Mucosa of stomach (tissue), 1 donor: ENCODE measurements around the gene ATP11A.

Experiments used
- H3K27me3 ChIP-seq: one replicate; pipeline ENCODE4 v1.7.0; 2013; ENCODE audit warnings: mild to moderate bottlenecking, low read length; ENCODE audit not compliant: control insufficient read depth, insufficient read depth
- H3K36me3 ChIP-seq: one replicate; pipeline ENCODE4 v1.7.0; 2013; ENCODE audit warnings: low read length; ENCODE audit not compliant: control insufficient read depth, insufficient read depth
- H3K4me1 ChIP-seq: one replicate; pipeline ENCODE4 v1.7.0; 2013; ENCODE audit warnings: mild to moderate bottlenecking, low read length; ENCODE audit not compliant: control insufficient read depth, insufficient read depth
- H3K4me3 ChIP-seq: one replicate; pipeline ENCODE4 v1.7.0; 2013; ENCODE audit warnings: low read length
- H3K9ac ChIP-seq: one replicate; pipeline ENCODE4 v1.7.0; 2013; ENCODE audit warnings: mild to moderate bottlenecking, low read length, moderate library complexity
- H3K9me3 ChIP-seq: one replicate; pipeline ENCODE4 v1.7.0; 2013; ENCODE audit warnings: mild to moderate bottlenecking, low read length, moderate library complexity; ENCODE audit not compliant: control insufficient read depth
- donor health status: Pancreatic carcinoma.

The ATP11A gene

DNA sequence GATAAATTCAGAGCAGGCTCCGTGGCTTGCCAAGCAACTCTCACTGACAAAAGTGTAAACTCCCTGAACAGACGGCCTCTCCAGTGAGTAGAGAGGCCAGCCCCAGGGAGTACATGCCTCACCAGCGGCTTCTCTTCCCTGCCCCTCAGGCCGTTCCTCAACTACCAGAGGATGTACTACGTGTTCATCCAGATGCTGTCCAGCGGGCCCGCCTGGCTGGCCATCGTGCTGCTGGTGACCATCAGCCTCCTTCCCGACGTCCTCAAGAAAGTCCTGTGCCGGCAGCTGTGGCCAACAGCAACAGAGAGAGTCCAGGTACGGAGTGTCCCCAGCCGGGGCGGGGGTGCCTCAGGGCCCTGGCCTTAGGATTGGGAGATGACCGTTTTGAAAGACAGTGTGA lies 185.8 kb downstream of the ATP11A start:
- Histone ChIP-seq H3K4me3 (no peak overlapping the region), H3K9ac (no peak overlapping the region), H3K27me3 (no peaks in the 10 kb centered on the region), H3K9me3 (no peaks in the 10 kb centered on the region), H3K36me3 (peaks cover 10% of the 10 kb centered on the region), H3K4me1 (no peaks in the 10 kb centered on the region)

DNA sequence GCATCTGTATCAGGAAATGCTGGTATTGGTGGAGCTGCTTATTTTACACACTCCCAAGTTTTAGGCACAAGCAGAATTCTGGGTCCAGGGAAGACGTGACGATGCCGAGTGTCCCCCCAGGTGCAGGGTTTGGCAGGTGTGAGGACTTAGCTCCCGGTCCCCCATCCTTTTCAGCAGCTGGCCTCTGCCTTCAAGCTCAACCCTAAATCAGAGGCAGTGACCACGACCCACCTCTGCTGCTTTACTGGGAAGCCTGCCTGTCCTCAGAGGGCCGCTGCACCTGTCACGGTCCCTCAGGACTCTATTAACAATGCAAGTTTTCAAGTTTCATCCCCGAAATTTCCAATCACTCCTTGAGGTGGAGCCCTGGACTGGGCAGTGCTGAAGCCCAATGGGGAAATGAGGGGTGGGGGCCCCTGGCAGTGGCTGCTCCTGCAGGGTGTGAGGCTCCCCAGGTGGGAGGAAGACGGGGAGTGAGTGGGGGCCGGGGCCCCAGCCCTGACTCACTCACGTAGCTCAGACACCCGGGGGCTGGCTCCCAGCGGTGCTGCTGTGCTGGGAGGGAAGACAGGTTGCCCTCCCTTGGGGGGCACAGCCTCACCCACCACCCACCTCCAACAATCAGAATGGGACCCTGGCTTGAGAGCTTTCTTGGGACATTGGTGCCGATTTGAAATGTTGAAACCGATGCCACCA lies 186.6 kb downstream of the ATP11A start:
- Histone ChIP-seq H3K36me3 (peaks cover 10% of the 10 kb centered on the region), H3K4me3 (no peak overlapping the region), H3K9me3 (no peaks in the 10 kb centered on the region), H3K9ac (no peak overlapping the region), H3K4me1 (no peaks in the 10 kb centered on the region), H3K27me3 (no peaks in the 10 kb centered on the region)

DNA sequence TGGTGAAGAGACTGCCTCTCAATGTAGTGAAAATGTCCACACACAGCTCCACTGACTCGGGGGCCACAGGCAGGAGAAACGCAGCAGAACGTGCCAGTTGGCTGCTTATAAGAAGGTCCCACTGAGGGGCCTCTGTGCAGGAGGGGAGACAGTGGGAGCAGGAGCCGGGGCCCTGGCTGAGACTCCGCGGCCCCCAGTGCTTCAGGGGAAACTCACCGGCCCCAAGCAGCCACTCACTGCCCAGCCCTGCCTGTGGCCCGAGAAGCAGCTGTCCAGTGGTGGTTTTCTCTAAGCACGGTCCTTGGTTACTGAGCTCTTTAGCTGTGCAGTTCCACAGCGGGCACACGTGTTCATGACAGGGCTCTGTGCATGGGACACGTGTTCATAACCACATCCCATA lies 187.2 kb downstream of the ATP11A start:
- Histone ChIP-seq H3K27me3 (no peaks in the 10 kb centered on the region), H3K9me3 (no peaks in the 10 kb centered on the region), H3K36me3 (peaks cover 10% of the 10 kb centered on the region), H3K4me3 (no peak overlapping the region), H3K4me1 (no peaks in the 10 kb centered on the region), H3K9ac (no peak overlapping the region)

DNA sequence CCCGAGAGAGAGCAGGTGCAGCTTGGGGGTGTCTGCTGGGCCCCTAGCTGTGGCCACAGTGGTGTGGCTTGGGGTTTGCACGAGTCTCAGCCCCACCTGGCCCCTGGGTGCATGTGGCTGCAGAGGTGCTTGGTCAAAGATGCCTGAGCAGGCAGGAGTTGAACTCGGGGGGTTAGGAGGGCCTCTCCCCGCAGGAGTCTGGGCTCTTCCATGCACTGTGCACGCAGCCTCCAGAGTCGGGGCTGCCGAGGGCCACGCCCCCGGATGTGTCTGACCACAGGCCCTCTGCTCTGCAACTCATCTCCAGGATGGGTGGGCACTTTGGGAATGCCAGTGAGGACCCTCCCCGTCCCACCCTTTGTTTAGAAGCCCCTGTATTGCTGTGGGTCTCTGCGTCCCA lies 187.7 kb downstream of the ATP11A start:
- no peak overlapping the region for H3K4me3 ChIP-seq
- peaks cover 10% of the 10 kb centered on the region for H3K36me3 ChIP-seq
- no peaks in the 10 kb centered on the region for H3K9me3 ChIP-seq
- no peaks in the 10 kb centered on the region for H3K4me1 ChIP-seq
- H3K27me3 ChIP-seq: no peaks in the 10 kb centered on the region
- no peak overlapping the region for H3K9ac ChIP-seq

DNA sequence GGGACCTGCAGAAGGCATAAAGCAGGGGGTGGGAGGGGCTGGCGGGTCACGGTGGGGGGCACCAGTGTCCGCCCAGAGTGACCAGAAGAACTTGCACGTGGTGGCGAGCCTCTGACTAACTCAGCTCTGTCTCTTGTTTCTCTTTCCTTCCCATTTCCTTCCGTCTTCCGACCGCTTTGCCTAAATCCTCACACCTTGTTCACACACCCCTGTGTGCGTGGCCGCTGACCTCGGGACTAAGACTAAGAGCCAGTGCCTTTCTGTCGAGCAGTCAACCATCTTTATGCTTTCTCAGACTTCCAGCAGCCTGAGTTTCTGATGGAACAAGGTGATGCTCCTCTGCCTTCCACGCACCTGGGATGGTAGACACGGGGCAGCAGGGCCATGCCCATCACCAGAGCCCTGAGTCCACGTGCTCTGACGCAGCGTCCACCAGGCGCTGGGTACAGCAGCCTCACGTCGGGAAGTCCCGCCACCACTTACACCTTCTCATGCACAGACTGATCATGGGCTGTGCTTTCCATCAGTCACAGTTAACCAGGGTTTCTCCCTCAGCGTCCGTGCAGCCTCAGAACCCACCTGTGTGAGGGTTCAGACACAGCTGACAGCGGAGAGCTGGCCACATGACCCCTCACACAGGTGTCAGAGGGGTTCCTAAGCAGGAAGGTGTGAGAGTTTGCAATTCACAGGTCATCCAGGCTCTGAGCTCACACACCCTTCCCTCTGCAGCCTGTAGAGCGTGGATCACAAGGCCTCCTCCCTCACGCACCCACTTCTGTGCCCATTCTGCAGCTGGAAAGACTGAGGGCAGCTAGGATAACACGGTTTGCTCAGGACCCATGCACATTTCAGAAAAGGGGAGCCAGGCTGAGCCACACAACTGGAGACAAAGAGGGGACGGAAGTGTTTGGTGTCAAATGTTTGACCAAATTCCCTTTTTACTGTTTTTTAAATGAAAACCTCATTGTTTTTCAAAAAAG lies 188.4 kb downstream of the ATP11A start:
- H3K9me3 ChIP-seq: no peaks in the 10 kb centered on the region
- H3K27me3 ChIP-seq: no peaks in the 10 kb centered on the region
- H3K4me1 ChIP-seq: no peaks in the 10 kb centered on the region
- peaks cover 10% of the 10 kb centered on the region for H3K36me3 ChIP-seq
- H3K9ac ChIP-seq: no peak overlapping the region
- H3K4me3 ChIP-seq: no peak overlapping the region

DNA sequence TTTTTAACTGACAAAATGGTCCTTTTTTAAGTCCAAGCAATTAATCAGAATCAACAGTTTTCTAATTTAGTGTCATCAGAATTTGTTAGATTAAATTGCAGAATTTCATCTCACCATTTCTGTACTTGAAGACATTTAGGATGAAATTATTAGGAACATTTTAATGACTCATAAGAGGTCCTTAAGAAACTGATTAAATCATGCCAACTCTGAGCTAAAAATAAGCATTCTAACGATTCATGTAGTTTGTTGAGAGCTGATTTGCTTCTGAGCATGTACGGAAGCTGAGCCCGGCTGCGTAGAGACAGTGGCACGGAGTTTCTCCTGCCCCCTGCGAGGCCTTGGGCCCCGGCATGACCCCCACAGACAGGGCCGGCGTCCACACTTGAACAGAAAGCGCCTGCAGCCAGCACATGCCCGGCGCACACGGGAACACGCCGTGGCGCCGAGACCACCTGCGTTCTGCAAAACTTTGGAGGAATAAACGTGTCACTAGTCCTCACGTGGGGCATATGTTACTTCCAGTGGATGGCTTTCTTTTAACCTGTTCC lies 189.5 kb downstream of the ATP11A start:
- Histone ChIP-seq H3K4me1 (no peaks in the 10 kb centered on the region), H3K4me3 (no peak overlapping the region), H3K27me3 (no peaks in the 10 kb centered on the region), H3K36me3 (peaks cover 10% of the 10 kb centered on the region), H3K9me3 (no peaks in the 10 kb centered on the region), H3K9ac (no peak overlapping the region)

DNA sequence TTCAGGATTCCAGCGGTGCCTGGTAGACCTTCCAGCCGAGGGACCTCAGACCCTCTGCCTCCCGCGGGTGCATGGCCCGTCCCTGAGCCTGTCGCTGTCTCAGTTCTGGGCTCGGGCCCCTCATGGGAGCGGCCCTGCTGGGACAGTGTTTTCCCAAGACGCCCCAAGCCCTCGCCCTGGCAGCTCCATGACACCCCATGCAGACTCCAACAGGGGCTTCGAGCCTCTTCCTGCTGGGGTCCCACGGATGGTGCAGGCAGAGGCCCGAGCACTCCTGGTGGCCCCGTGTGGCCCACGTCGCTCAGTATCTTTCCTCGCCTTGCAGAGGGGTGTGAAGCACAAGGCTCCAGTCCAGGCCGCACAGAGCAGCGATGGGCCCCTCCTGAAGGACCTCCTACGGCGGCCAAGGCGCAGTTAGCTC lies 190.4 kb downstream of the ATP11A start:
- H3K36me3 ChIP-seq: peaks cover 10% of the 10 kb centered on the region

DNA sequence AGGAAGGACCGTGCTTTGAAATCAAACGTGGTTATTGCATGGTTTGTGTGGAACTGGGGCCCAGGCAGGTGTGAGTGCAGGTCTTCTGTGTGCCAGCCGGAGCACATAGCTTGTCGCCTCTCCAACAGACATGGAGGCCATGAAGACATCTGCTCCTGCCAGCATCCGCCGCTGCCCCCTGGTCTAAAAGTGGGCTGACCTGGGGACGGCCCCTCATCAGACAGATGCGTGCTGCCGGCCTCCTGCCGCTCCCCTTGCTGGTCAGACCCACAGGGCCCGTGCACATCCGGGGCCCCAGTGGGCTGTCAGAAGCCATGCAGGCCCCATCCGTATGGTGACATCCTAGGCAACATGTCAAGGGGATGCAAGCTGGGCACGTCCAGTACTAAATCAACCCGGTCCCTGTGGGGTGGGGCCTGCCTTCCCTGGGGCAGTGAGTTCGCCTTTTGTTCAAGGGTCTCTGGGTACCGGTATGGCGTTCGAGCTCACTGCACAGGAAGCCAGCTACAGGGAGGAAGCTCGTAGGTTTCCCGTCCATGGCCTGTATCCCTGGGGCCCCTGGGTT lies 191.2 kb downstream of the ATP11A start:
- Histone ChIP-seq H3K4me1 (peaks cover 7% of the 10 kb centered on the region), H3K4me3 (no peak overlapping the region), H3K9me3 (no peaks in the 10 kb centered on the region), H3K27me3 (no peaks in the 10 kb centered on the region), H3K9ac (no peak overlapping the region), H3K36me3 (peaks cover 5% of the 10 kb centered on the region)

More for the DNA sequence above, 190.4 kb downstream of the ATP11A start:
- no peaks in the 10 kb centered on the region for H3K9me3 ChIP-seq
- no peak overlapping the region for H3K9ac ChIP-seq
- no peaks in the 10 kb centered on the region for H3K27me3 ChIP-seq
- peaks cover under 1% of the 10 kb centered on the region for H3K4me1 ChIP-seq
- H3K4me3 ChIP-seq: no peak overlapping the region

DNA sequence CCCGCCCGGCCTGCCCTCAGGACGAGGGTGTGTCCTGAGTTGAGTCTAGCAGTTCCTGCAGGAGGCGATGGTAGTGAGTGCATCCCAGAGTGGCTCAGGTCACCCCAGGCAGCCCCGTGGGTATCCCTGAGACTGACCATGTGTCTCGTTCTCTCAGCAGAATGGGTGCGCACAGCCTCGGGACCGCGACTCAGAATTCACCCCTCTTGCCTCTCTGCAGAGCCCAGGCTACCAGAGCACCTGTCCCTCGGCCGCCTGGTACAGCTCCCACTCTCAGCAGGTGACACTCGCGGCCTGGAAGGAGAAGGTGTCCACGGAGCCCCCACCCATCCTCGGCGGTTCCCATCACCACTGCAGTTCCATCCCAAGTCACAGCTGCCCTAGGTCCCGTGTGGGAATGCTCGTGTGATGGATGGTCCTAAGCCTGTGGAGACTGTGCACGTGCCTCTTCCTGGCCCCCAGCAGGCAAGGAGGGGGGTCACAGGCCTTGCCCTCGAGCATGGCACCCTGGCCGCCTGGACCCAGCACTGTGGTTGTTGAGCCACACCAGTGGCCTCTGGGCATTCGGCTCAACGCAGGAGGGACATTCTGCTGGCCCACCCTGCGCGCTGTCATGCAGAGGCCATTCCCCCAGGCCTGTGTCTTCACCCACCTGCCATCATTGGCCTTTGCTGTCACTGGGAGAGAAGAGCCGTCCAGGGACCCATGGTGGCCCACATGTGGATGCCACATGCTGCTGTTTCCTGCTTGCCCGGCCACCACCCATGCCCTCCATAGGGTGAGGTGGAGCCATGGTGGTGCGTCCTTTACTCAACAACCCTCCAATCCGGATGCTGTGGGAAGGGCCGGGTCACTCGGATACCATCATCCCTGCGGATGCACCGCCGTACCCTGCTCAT lies 192.1 kb downstream of the ATP11A start:
- Histone ChIP-seq H3K4me1 (peaks cover 9% of the 10 kb centered on the region), H3K9ac (no peak overlapping the region), H3K27me3 (no peaks in the 10 kb centered on the region), H3K36me3 (peaks cover 5% of the 10 kb centered on the region), H3K4me3 (no peak overlapping the region), H3K9me3 (no peaks in the 10 kb centered on the region)

DNA sequence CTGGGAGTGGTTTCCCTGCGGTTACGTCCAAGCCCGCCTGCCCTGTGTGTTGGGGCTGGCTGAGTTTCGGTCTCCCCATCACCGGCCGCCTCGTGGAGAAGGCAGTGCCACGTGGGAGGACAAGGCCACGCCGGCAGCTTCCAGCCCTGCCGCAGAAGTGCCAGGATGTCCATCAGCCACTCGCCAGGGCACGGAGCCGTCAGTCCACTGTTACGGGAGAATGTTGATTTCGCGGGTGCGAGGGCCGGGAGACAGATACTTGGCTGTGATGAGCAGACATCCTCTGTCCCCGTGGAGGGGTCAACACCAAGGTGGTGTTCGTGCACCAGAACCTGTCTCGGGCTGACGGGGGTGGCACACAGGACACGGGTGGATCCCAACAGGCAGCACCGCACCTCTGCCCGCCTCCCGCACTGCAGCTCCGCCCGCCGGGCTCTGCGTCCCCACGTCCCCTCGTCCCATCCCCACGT lies 192.8 kb downstream of the ATP11A start:
- Histone ChIP-seq H3K36me3 (peaks cover 5% of the 10 kb centered on the region), H3K4me1 (peaks cover 9% of the 10 kb centered on the region), H3K9ac (no peak overlapping the region)

DNA sequence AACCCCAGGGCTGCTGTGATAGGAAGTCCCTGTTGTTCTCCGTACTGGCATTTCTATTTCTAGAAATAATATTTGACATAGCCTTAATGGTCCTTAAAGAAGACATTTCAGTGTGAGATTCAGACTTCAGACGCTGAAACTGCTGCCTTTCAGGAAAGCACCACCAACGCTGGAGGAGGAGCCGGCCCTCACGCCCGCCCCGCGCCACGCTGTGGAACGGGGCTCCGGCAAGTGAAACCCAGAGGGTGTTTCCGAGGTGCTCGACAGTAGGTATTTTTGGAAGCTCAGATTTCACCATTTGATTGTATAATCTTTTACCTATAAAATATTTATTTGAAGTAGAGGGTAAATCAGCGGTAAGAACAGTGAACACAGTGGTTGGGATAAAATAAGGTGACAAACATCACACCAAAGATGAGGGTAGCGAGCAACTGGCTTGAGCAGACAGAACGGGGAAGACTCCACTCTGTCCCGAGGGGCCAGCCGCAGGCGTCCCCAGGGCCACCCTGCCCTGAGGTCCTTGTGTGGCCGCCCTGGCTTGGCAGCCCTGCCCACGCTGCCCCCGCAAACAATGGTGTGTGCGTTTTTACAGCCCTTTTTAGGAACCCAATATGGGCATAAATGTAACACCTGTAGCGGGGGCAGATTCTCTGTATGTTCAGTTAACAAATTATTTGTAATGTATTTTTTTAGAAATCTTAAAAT lies 193.6 kb downstream of the ATP11A start:
- H3K9ac ChIP-seq: no peak overlapping the region
- H3K9me3 ChIP-seq: no peaks in the 10 kb centered on the region
- H3K4me1 ChIP-seq: peaks cover 9% of the 10 kb centered on the region
- H3K27me3 ChIP-seq: peaks cover 6% of the 10 kb centered on the region
- no peak overlapping the region for H3K4me3 ChIP-seq
- peaks cover 1% of the 10 kb centered on the region for H3K36me3 ChIP-seq

More for the DNA sequence above, 192.8 kb downstream of the ATP11A start:
- Histone ChIP-seq H3K4me3 (no peak overlapping the region), H3K9me3 (no peaks in the 10 kb centered on the region), H3K27me3 (no peaks in the 10 kb centered on the region)
